IMR-90 (cell line): ENCODE data around the gene WDR5.

ENCODE experiments used
- CEBPB ChIP-seq: IDR thresholded peaks from 2 replicates; pipeline ENCODE4 v1.6.1; 2012; ENCODE audit warnings: low read depth, low read length, improper control_type of control experiment
- POLR2A ChIP-seq: IDR thresholded peaks from 2 replicates; pipeline ENCODE4 v1.6.1; 2012; ENCODE audit warnings: mild to moderate bottlenecking, low read depth, low read length
- TF ChIP-seq, protein P1 (sequence below): fragments of 150-350 bp; IDR thresholded peaks from 2 replicates; pipeline ENCODE4 v1.6.1; 2017; ENCODE audit warnings: mild to moderate bottlenecking, antibody characterized with exemption, low read length, low read depth
- TF ChIP-seq, protein P2 (sequence below): conservative IDR thresholded peaks from 2 replicates; pipeline ENCODE4 v1.5.1; 2012; ENCODE audit warnings: mild to moderate bottlenecking, low read depth, low read length, improper control_type of control experiment

DNA sequence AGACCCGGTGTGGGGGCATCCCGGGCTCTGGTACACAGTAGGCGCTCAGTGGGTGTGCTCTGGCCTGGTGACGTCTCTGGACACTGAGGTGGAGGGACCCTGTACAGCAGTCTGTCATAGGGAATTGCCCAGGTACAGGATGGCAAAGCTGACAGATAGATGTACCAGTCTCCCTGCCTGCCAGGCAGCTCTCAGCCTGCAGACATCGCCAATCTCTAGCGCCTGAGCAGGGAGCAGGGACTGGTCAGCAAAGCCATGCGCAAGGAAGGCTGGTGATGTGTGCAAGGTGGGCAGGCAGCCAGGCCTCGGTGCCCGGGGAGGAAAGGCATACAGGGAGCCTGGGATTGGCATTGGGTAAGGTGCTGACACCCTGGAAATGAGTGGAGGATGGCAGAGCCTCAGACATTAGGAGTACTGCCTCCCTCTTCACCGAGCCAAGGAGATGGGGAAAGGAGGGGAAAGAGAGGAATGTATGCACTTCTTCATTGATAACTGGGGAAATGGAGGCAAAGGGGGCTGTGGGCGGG is 34.2 kb upstream of the WDR5 start:
- TF ChIP-seq POLR2A (no peak), CEBPB (no peak)
- TF ChIP-seq, protein P1, sequence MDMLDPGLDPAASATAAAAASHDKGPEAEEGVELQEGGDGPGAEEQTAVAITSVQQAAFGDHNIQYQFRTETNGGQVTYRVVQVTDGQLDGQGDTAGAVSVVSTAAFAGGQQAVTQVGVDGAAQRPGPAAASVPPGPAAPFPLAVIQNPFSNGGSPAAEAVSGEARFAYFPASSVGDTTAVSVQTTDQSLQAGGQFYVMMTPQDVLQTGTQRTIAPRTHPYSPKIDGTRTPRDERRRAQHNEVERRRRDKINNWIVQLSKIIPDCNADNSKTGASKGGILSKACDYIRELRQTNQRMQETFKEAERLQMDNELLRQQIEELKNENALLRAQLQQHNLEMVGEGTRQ: no peak
- TF ChIP-seq, protein P2, sequence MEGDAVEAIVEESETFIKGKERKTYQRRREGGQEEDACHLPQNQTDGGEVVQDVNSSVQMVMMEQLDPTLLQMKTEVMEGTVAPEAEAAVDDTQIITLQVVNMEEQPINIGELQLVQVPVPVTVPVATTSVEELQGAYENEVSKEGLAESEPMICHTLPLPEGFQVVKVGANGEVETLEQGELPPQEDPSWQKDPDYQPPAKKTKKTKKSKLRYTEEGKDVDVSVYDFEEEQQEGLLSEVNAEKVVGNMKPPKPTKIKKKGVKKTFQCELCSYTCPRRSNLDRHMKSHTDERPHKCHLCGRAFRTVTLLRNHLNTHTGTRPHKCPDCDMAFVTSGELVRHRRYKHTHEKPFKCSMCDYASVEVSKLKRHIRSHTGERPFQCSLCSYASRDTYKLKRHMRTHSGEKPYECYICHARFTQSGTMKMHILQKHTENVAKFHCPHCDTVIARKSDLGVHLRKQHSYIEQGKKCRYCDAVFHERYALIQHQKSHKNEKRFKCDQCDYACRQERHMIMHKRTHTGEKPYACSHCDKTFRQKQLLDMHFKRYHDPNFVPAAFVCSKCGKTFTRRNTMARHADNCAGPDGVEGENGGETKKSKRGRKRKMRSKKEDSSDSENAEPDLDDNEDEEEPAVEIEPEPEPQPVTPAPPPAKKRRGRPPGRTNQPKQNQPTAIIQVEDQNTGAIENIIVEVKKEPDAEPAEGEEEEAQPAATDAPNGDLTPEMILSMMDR: no peak
